RKO (cell line): ENCODE results near the gene MACROD1.

Experiments
- DNase-seq: peaks from one replicate; pipeline ENCODE4 v3.0.0-alpha.2; 2016; ENCODE audit warnings: low spot score

Gene MACROD1

DNA sequence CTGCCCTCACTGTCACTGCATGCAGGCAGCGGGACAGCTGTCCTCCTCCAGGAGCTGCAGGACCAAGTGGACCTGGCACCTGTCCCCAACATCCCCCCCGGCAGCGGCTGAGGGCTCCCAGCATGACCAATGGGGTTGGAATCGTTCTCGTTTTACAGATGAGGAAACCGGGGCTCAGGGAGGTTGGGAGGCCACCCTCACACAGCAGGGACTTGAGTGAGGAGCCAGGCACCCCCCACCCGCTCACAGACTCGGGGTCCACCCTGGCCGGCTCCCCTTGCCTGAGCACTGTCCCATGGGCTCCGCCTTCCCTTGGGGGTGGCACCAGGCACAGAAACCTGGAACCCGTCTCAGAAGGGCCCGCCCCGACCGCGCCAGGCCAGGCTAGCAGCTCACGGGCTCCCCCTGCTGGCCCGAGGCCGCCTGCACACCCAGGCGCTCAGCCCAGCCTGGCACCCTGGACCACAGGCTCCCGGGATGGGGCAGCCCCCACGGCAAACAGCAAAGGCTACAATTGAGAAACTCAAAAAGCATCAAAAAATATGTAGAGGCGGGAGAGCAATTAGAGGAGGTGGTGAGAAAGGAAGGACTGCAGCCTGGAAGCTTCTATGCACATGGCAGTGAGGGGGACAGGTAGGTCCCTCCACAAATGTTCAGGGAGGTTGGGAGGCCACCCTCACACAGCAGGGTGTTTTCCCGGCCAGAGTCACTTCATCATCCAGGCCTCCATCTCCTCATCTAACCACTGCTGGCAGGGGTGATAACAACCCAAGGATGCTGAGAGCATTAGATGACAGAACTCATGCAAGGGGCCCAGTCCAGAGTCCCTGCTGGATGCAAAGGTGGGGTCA lies 12.8 kb downstream of the MACROD1 start:
- DNase-seq: peak; percentile 55

DNA sequence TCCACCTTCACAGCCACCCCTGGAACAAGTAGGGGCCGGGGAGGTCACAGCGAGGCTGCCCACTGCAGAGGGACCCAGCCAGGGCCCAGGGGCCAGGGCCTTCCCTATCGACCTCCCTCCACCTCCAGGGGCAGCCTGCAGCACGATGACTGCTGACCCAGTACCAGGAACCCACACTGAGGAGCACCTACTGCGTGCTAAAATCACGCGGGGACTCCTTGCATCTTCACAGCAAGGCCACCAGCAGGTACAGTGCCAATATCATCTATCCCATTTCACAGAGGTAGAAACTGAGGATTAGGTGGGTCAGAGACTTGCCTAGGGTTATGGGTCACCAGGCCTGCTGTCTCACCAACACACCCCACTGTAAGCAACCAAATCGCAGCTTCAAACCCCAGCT lies 14.6 kb downstream of the MACROD1 start:
- DNase-seq: no peak

DNA sequence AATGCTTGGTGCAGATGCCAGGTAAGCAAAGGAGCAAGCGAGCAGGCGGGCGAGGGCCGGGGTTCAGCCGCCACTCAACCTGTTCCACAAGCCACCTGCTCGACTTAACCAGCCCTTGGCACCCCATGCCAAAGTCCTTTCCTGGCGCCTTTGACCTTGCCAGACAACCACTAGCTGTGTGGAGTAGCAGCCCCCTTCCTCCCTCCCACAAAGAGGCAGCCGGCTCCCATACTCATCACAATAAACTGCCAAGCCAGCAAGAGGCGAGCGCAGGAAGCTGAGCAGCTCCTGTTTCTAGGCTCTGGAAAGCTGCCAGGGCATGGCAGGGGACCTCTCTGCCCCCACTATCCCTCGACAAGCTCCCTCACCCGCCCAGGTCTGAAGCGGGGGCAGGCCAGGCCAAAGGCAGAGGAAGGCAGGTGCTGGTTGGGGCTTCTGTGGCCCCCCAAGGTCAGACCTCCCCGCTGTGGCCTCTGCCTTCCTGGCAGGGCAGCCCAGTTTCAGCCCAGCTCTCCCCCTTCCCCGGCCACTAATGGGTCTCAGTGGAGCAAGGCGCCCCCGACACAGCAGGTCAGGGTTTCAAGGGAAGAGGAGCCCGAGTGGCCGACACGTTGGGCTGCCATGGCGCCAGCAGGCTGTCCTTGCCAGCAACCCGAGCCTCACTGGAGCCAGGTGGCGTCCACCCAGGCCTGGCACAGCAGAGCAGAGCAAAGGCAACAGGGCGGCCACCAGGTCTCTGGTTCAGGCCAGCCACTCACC lies 15.3 kb downstream of the MACROD1 start:
- no peak for DNase-seq

- no peak for DNase-seq
These were observed 15.9 kb downstream of the MACROD1 start for GRCh38 chr11:64150051-64150450.

GRCh38 chr11:64148917-64149617 lies 16.8 kb downstream of the MACROD1 start:
- DNase-seq: no peak

- peak; percentile 52 for DNase-seq
These were observed 17.5 kb downstream of the MACROD1 start for GRCh38 chr11:64148226-64148916.

DNA sequence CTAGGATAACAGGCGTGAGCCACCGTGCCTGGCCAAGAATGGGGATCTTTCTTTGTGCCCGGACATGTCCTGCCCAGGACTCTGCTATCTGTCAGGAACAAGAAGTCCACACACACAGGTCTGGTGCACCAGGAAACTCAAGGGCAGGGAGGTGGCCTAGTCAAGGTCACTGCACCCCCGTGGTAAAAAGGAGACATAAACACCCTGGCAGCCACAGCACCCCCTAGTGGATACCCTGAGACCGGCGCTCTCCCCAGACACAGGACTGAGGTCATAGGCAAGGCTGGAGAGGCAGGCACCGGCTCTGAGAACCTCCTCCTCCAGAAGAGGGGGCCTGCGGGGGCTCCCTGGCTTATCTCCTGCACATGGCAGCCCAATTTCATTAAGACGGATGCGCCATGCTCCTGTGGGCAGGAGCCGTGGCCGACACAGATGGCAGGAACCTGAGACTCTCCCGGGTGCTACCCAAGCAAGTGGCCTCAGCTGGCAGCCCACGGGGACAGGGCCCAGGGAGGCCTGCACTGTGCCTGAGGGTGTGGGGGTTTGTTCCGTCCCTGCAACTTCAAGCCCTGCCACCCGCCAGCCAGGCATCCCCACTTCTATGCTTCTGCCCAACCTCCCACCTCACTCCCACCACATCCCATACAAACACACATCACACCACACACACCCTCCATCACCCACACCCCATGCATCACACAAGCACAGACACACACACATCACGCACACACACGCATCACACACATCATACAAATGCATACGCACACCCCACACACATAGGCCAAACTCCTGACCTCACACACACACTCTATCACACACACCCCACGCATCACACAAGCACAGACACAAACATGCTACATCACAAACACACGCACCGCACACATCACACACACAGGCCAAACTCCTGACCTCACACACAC lies 19.6 kb downstream of the MACROD1 start:
- DNase-seq: no peak

GRCh38 chr11:64144587-64145472 lies 21.1 kb downstream of the MACROD1 start:
- no peak for DNase-seq

GRCh38 chr11:64141081-64141783 lies 24.7 kb downstream of the MACROD1 start:
- DNase-seq: no peak

- DNase-seq: no peak
These were observed 25.8 kb downstream of the MACROD1 start for GRCh38 chr11:64140082-64140481.

DNA sequence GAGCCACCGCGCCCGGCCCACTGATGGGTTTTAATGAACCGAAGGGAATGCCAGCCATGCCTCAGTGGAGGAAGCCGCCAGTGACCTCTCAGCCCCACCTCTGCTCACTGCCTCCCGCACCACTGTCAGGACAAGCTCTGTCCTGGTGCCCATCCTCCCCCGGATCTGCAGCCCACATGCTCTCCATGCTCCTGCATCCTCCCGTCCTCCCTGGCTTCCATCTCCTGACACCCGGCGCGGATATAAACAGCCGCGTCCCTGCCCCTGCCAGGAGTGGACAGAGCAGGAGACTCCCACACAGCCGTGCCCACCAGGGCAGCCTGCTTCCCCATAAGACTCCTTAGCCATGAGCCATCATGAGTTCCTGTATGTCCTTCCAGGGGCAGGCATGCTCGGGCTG lies 26.9 kb downstream of the MACROD1 start:
- no peak for DNase-seq

GRCh38 chr11:64138398-64138797 lies 27.5 kb downstream of the MACROD1 start:
- no peak for DNase-seq

GRCh38 chr11:64136765-64137441 lies 29.0 kb downstream of the MACROD1 start:
- DNase-seq: no peak

DNA sequence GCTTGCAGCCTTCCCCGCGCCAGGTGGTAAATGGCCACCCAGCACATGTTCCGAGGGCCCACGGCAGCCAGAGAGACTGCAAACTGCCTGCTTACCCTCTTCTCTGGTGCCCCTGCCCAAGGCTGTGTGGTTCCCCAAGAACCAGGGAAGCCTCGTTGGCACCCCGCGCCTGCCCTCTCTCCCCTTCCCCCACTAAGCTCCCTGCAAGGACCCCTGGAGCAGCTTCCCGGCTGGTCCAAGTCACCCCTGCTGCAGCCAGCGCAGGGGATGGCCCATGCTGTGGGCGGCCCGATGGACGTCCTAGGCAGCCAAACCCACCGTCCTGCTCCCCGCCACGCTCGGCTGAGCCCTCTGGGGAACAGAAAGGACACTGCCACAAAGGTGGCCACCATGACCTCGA lies 30.2 kb downstream of the MACROD1 start:
- DNase-seq: no peak

DNA sequence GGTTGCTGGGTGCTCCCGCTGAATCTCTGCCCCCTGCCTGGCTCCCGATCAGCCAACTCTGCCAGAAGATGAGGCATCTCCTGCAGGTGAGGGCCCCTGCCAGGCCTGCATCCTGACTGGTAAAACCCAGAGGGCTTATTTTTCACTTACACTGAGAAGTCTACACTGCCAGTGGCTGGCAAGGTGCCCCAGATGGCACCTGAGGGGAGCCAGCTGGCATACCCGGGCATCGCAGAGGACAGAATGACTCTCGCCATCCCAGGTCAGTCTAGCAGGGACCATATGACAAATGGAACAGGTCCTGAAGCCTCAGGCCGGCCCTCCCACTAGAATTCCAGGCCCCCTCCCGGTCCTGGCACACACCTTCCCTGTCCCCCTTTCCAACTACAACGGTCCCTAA lies 30.9 kb downstream of the MACROD1 start:
- DNase-seq: no peak

DNA sequence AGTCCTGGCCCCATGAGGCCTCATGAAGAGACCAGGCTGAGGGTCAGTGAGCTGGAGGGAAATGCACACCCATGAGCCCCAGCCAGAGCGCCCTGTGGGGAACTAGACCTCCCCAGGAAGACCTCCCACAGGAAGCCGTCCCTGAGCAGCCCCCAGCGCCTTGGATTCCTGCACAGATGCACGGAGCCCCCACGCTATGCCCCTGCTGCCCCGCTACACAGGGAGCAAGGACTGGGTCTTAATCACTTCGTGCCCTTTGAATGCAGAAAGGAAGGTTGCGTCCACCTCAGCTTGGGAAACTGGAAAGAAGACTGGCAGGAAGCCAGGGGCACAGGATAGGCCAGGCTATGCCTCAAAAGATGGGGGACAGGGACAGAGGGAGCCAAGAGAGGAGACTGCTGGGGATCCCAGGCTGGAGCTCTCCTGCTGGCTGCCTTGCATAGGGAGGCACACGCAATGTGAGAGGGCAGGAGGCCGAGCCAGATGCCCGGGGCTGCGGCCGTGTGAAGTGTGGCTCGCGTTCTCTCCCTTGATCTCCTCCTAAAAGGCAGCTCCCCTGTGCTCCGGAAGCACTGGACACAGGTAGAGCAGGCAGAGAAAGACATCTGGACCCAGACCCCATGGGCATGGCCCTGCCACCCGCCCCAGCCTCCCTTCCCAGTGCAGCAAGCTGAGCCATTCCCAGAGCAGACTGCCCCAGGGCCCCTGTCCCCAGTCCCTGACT lies 32.8 kb downstream of the MACROD1 start:
- DNase-seq: no peak

GRCh38 chr11:64132191-64132771 lies 33.6 kb downstream of the MACROD1 start:
- DNase-seq: no peak
